Astrocyte of the spinal cord (primary cell): Measurements from ENCODE around the gene COL23A1.

ENCODE experiments used
- DNase-seq: peaks from one replicate; pipeline ENCODE4 v3.0.0; 2011; ENCODE audit warnings: low read depth, low spot score
- H3K4me3 ChIP-seq: 2 replicates; pipeline ENCODE4 v1.5.1; 2011; ENCODE audit warnings: low read depth, mild to moderate bottlenecking, low read length, moderate library complexity
- in situ Hi-C: cut with HindIII; loops from 2 replicates; pipeline ENCODE4 v1.10.0; 2017; ENCODE audit warnings: low sequenced_read_pairs
- TF ChIP-seq, protein P1 (sequence below): IDR thresholded peaks from 2 replicates; pipeline ENCODE4 v1.5.1; 2012; ENCODE audit warnings: low read depth, mild to moderate bottlenecking, low read length, inconsistent platforms

Gene COL23A1

DNA sequence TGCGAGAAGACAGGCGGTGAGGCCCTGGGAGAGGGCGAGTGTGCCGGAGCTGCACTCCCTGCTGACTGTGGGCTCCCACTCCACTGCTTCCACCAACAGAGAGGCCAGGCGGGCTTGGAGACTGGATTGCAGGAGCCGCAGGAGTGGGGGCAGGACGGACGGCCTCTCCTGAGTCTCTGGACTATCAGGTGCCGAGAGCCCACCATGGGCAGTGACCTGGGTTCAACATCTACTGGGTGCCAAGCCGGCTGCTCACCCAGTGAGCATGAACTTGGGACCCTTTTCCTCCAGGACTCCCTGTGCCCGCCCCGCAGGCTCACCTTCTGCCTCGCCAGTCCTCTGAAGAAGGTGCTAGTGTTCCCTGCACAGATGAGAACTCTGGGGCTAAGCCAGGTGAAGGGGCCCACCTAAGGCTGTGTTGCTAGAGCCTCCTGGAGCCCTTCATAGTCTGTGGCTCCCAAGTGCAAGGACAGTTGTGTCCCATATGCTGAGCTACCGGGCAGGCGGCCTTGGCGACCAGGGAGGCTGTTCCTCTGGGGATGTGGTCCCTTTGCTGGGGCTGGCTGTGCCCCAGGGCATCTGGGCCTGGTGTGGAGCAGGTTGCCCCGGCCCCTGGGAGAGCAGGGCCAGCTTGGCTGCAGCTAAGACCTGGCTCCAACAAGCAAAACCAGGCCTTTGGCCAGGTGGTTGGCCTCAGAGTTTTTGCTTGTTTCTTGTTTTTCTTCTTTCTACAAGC, 279.9 kb downstream of the COL23A1 start:
- in situ Hi-C loops = no loop called here
- no peak for DNase-seq
- H3K4me3 ChIP-seq = no peak overlapping the region
- TF ChIP-seq, protein P1, sequence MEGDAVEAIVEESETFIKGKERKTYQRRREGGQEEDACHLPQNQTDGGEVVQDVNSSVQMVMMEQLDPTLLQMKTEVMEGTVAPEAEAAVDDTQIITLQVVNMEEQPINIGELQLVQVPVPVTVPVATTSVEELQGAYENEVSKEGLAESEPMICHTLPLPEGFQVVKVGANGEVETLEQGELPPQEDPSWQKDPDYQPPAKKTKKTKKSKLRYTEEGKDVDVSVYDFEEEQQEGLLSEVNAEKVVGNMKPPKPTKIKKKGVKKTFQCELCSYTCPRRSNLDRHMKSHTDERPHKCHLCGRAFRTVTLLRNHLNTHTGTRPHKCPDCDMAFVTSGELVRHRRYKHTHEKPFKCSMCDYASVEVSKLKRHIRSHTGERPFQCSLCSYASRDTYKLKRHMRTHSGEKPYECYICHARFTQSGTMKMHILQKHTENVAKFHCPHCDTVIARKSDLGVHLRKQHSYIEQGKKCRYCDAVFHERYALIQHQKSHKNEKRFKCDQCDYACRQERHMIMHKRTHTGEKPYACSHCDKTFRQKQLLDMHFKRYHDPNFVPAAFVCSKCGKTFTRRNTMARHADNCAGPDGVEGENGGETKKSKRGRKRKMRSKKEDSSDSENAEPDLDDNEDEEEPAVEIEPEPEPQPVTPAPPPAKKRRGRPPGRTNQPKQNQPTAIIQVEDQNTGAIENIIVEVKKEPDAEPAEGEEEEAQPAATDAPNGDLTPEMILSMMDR = no peak

DNA sequence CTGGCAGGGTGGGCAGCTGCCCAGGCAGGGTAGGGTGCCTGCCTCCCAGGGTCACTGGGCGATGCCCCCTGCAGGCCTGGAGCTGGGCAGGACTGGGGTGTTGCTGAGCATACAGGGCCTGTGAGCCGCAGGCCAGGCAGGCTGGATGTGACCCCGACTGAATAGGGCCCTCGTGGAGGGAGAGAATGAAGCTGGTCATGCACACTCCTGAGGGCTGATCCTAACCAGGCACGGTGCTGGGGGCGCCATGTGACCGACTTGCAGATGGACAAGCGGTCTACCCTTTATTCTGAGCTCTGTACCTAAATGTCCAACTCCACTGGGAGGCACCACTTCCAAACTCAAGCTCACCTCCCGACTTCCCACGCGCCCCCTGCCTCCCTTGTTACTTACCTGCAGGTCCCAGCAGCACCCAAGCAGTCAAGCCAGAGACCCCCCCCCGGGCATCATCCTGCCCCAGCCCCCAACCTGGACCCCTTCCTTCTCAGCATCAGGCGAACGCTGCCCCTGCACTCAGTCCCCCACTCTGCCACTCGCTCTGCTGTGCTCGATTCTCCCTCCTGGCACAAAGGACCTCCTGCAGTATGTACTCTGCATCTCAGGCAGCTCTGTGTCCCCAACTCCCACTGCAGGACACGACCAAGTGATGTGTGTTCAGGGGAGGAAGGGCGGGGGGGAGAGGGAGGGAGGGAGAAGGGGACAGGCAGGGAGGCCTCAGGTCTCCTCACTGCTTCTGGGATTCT, 280.8 kb downstream of the COL23A1 start:
- TF ChIP-seq, protein P1 = no peak
- H3K4me3 ChIP-seq = no peak overlapping the region
- DNase-seq = no peak
- in situ Hi-C loops = no loop called here

DNA sequence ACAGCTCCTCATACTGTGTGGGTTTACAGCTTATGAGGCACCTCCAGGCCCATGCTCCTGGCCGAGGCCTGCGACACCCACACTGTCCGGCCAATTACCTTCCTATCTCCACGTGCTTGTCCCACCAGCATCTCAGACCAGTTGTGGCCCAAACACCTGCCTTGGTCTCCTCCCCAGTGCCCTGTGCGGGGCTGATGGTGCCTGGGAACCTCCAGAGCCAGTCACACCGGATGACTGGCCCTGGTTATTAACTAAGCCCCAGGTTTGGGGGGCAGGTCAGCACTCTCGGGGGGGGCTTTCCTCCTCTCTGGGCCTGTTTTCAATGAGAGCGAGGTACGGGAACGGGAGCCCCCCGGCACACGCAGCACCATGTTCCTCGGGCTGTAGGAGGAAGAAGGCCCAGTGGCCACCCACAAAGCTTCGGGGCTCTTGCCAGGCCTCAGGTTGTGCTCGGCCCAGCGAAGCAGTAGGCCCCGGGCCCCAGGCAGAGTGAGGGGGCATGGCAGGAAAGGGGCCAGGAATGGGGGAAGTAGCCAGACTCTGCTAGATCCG, 281.6 kb downstream of the COL23A1 start:
- in situ Hi-C loops = no loop called here
- TF ChIP-seq, protein P1 = no peak
- DNase-seq = no peak
- H3K4me3 ChIP-seq = no peak overlapping the region

DNA sequence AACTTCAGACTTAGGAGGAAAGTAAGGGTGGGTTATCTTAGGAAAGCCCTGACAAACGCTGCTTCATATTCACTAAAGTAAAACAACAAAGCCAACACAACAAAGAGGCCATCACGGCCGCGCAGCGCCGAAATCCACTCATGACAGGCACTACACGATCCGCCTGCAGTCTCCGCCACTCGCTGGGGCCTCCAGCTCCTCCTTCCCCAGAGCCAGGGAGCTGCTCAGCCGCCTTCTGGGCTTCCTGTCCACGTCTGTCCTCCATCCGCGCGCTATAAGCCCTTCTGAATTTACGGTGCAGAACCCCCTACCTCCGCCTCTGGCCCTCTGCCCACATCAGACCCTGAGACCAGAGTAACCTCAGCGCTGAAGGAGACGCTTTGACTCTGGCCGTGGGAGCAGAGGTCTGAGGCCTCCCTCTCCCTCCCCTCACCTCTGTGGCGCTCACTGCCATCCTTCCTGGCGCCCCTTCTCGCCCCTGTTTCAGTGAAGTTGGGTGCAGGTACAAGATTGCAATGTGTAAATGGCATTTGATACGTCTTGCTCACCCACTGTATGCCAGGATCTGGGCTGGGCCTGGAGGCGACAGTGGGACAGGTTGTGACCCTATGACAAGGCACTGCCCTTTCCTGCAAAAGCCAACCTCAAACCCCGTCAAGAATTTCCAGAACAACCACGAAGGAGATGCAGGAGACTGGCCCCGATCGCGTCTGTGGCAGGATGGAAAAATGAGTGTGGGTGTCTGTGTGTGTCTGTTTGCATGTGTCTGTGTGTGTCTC, 282.7 kb downstream of the COL23A1 start:
- no peak for DNase-seq
- in situ Hi-C loops = no loop called here
- no peak overlapping the region for H3K4me3 ChIP-seq
- TF ChIP-seq, protein P1 = no peak

DNA sequence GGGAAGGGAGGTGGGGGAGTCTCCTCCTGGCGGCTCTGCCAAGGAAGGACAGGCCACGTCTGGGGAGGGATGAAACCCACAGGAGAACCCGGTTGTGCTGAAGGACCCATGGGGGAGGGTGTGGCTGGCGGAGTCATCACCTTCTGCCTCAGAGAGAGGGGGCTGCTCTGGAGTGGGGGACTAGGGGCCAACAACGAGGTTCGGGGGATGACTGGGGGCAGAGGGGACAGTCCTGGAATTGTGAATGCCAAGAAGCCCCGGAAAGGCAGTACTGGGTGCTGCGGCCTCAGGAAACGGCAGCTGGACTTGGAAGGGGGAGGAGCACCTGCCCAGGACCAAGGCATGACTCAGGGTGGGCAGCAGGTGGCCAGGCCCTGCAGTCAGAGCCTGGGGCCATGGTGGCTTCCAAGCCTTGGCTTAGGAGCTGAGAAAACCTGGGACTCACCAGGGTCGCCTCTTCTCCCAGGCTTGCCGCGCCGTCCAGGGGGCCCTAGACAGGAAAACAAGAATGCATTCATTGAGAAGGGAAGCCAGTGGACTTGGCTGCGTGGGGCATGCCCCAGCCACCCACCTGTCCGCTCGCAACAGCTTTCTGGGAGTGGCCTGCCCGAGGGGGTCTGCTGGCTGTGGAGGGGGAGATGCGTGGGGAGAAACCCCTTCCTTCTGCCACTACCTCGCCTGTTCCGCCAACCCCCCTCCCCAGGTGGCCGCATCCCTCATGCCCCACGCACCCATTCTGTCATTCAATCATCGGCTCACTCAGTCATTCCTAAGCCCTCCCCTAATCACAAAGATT, 283.6 kb downstream of the COL23A1 start:
- in situ Hi-C loops = no loop called here
- no peak for DNase-seq
- TF ChIP-seq, protein P1 = no peak
- H3K4me3 ChIP-seq = no peak overlapping the region
